GM10266 (cell line): Measurements from ENCODE around the gene TRDN.
"Not testable (repeated sequence)": the region's sequence is repeated elsewhere in the genome, so short reads cannot be mapped to it uniquely, and the experiment has no call there.

Experiments
- DNase-seq: peaks from one replicate; pipeline ENCODE4 v3.0.0; 2012; ENCODE audit errors: extremely low spot score
- TF ChIP-seq, protein P1 (sequence below): IDR thresholded peaks from 2 replicates; pipeline ENCODE4 v1.5.1; 2012; ENCODE audit warnings: mild to moderate bottlenecking, low read depth; ENCODE audit not compliant: control insufficient read depth, insufficient read depth; ENCODE audit errors: missing control alignments

The TRDN gene

DNA sequence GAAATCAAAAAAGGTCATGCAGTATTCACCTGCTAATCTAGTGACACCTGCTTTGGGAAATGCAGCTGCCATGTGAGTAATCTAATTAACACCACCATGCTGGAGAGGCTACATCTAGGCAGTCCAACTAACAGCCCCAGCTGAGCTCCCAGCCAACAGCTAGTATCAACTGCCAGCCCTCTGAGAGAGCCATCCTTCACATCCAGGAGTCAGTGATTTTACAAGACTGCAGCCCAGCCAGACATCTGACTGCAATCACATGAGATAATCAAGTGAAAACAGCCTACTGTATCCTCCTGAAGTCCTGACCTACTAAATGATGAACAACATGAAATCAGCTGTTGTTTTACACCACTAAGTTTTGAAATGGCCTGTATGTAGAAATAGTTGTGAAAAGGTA is 298.4 kb downstream of the TRDN start:
- DNase-seq, result no peak
- TF ChIP-seq, protein P1, sequence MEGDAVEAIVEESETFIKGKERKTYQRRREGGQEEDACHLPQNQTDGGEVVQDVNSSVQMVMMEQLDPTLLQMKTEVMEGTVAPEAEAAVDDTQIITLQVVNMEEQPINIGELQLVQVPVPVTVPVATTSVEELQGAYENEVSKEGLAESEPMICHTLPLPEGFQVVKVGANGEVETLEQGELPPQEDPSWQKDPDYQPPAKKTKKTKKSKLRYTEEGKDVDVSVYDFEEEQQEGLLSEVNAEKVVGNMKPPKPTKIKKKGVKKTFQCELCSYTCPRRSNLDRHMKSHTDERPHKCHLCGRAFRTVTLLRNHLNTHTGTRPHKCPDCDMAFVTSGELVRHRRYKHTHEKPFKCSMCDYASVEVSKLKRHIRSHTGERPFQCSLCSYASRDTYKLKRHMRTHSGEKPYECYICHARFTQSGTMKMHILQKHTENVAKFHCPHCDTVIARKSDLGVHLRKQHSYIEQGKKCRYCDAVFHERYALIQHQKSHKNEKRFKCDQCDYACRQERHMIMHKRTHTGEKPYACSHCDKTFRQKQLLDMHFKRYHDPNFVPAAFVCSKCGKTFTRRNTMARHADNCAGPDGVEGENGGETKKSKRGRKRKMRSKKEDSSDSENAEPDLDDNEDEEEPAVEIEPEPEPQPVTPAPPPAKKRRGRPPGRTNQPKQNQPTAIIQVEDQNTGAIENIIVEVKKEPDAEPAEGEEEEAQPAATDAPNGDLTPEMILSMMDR, result no peak

DNA sequence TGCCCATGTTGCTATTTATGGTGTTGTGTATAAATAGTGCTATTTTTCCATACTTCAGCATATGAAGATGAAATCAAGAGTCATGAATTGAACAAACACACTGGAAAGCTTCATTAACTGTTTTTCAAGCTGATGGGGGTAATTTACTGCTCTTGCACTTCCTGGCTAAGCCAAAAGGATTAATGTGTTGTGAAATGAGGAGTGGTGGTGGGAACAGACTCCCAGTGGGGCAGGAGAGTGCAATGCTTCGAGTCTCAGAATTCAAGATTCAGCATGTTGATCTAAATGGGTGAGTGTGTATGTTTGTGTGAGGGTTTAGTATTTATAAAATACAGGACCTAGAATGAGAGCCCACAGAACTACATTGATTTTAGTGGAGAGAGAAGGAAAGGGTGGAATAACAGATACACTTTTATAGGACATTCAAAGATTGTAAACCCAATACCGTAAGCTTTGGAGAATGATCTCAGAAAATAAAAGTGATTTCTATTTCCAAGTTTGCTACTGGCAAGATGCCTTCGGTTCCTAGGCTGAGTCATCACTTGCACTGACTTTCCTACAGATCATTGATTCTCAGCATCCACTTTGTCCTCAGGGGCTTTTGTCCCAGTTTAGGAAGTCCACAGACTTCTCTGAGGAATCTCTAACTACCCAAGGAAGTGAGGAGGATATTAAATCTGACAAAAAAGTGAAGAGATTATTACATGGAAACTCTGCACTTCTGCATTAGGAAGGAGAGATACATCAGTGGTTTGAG is 303.6 kb downstream of the TRDN start:
- TF ChIP-seq, protein P1, result no peak
- DNase-seq, result no peak

GRCh38 chr6:123332070-123332469 is 304.7 kb downstream of the TRDN start:
- TF ChIP-seq, protein P1, result no peak
- no peak for DNase-seq

DNA sequence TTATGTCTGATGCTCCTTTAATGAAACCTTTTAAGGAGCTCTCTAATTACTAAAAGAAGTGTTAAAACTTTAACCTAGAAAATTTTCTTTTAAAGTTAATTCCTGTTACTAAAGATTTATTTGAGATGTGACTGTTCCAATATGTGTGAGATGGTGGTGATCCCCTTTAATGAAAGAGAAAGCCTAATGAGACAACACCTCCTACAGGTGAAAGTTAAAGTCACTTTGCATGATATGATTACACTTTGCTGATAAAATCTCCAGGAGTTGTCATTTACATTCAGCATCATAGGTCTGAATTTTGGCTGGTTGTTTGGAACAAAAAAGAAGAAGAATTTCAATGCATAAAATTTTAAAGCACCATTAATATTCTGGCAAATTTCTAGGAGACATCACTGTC is 307.4 kb downstream of the TRDN start:
- no peak for DNase-seq
- TF ChIP-seq, protein P1, result no peak

DNA sequence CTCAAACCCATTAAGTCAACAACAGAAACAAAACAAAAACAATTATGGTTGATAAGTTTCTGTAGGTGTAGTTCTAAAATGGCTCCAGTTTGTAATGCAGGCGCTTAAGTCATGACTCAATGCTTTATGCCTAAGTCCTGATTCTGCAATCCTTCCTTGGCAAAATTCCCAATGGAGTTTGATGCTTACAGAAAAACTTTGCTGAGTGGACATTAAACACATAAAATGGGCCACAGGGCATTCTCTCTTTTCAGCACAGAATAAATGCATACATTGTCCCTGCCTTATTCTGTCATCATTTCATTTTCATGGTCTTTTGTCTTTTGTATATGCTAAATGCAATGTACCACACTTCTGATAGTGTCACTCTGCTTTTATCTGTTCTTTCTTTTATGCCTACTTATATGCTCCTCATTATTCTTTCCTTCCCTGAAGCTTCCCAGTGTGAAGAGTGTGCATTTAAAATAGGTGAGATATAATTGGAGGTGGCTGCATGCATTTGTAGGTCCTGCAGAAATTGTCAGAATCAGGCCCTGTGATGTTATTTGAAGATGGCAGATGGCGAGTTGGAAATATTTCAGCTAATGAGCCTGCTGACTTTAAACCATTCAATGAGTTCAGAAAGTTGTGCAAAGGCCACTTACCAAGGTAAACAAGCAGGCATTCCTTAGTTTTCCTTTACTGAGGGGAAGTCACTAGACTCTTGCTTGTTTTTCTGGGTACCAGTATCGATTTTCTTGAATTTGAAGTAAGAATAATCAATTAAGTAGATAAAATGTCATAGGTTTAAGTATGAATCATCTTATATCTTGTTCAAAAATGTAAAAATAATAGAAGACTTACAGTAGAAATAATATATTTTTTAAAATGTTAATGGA is 313.1 kb downstream of the TRDN start:
- TF ChIP-seq, protein P1, result no peak
- DNase-seq, result no peak

DNA sequence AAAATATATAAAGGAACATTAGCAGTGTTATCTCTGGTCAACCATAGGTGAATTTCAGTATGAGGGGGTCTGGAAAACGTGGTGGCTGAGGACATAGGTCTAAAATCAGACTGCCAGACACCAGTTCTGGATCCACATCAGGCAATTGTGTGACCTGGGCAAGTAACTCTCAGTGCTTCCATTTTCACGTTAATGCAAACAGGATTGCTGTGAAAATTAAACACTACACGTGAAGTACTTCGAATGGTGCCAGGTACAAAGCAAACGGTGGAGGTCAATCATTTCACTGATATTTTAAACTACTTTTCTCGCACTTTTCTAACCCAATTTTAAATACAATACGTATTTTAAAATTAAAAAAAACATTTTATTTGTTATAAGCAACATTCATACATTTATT is 315.7 kb downstream of the TRDN start:
- DNase-seq, result no peak
- TF ChIP-seq, protein P1, result no peak

- no peak for DNase-seq
- TF ChIP-seq, protein P1, result peak; percentile 24
Observed at GRCh38 chr6:123316733-123317323, 319.9 kb downstream of the TRDN start.

GRCh38 chr6:123314459-123314858 is 322.3 kb downstream of the TRDN start:
- not testable (repeated sequence) for DNase-seq
